ENCODE measurements around the gene RPL36. TPM values are rescaled to one million over a fixed set of nuclear protein-coding genes. Genes with fewer than 3 reads are reported as not detected.

The RPL36 gene
- total and polyA plus RNA-seq, 9 of the 15 experiments (the other 6 are each of a cell fraction or from before 2014, with no cell fraction given): 350 to 3,412 (median 1,507) TPM

GRCh38 chr19:5691822-5692722 is 2.0 kb downstream of the RPL36 start (continued):
- peak; percentile 69; the same call in 1 of the 2 replicates for TF ChIP-seq AFF4 (CRISPR knock-in tag; IDR thresholded peaks at IDR 0.05)
- TF ChIP-seq NR1H2 (CRISPR knock-in tag; IDR thresholded peaks at IDR 0.05): no peak
- no peak for TF ChIP-seq MCM3 (IDR thresholded peaks at IDR 0.05)
- TF ChIP-seq ATF7 (IDR thresholded peaks at IDR 0.05): no peak
- peak; percentile 45; the same call in 1 of the 2 replicates for TF ChIP-seq MTA3 (IDR thresholded peaks at IDR 0.05; ENCODE audit: borderline replicate concordance)
- TF ChIP-seq HDAC6 (IDR thresholded peaks at IDR 0.05; ENCODE audit: low read depth, low read length): peak; percentile 62; the same call in 1 of the 2 replicates
- no peak for TF ChIP-seq EZH2 (IDR thresholded peaks at IDR 0.05; ENCODE audit: borderline replicate concordance, low read depth, low read length)
- TF ChIP-seq CREM (IDR thresholded peaks at IDR 0.05; ENCODE audit: low read depth): peak; percentile 6; the same call in 1 of the 2 replicates
- TF ChIP-seq ZBTB26 (CRISPR knock-in tag; IDR thresholded peaks at IDR 0.05): peak; percentile 52; the same call in 1 of the 2 replicates
- peak in 1 of 2 experiments; percentile 53; a peak in 1 of 4 replicates for TF ChIP-seq TEAD1 (CRISPR knock-in tag; IDR thresholded peaks at IDR 0.05)
- TF ChIP-seq ZBTB17 (CRISPR knock-in tag; IDR thresholded peaks at IDR 0.05): peak; percentile 10; the same call in 1 of the 2 replicates
- peak; percentile 8; the same call in 1 of the 2 replicates for TF ChIP-seq ZBTB9 (CRISPR knock-in tag; IDR thresholded peaks at IDR 0.05)
- 0 out of 2 replicates have a peak, but pooled peaks have one; percentile 51 for TF ChIP-seq THRB (CRISPR knock-in tag; conservative IDR thresholded peaks at IDR 0.05)
- peak; percentile 81; the same call in 1 of the 2 replicates for TF ChIP-seq ZC3H4 (CRISPR knock-in tag; IDR thresholded peaks at IDR 0.05; ENCODE audit: borderline replicate concordance)
- no peak; the same call in 1 of the 2 replicates for TF ChIP-seq VEZF1 (CRISPR knock-in tag; IDR thresholded peaks at IDR 0.05)
- peak; percentile 50 for TF ChIP-seq SNRNP70 (optimal IDR thresholded peaks at IDR 0.05; ENCODE audit: low read depth, low read length)
- TF ChIP-seq NELFE (IDR thresholded peaks at IDR 0.05; ENCODE audit: insufficient read depth, insufficient read length): no peak

All from K562 (cell line).